ENCODE data around the gene NUAK1. TPM values are rescaled to one million over a fixed set of nuclear protein-coding genes. Genes with fewer than 3 reads are reported as not detected.
"Not testable (repeated sequence)": the region's sequence is repeated elsewhere in the genome, so short reads cannot be mapped to it uniquely, and the experiment has no call there.

Gene NUAK1
- total RNA-seq, 1 experiment from 2014 or later, result not detected

- Histone ChIP-seq H3K36me3 (ENCODE audit: insufficient read depth, low read length) (no peaks in the 10 kb centered on the region), H2AFZ (ENCODE audit: low read length) (no peak overlapping the region), H3K4me3 (ENCODE audit: low read length) (no peak overlapping the region), H3K4me1 (ENCODE audit: low read length) (no peaks in the 10 kb centered on the region), H3K9me3 (ENCODE audit: low read length) (no peaks in the 10 kb centered on the region), H3K27ac (ENCODE audit: low read length) (no peak overlapping the region), H3K79me2 (ENCODE audit: low read length) (no peaks in the 10 kb centered on the region), H3K4me2 (ENCODE audit: low read depth, low read length, poor library complexity, severe bottlenecking) (no peak overlapping the region), H4K20me1 (ENCODE audit: insufficient read depth, low read depth, low read length) (no peaks in the 10 kb centered on the region), H3K9ac (ENCODE audit: low read length) (no peak overlapping the region), H3K27me3 (ENCODE audit: low read length) (no peaks in the 10 kb centered on the region), H3K9me2 (replicated peaks; ENCODE audit: insufficient read depth, low read length) (no peaks in the 10 kb centered on the region)
- DNase-seq, result no peak
Measured at GRCh38 chr12:106144847-106145246, 6.1 kb upstream of the NUAK1 start.

GRCh38 chr12:106142591-106143261 lies 4.0 kb upstream of the NUAK1 start:
- Histone ChIP-seq H3K36me3 (ENCODE audit: insufficient read depth, low read length) (no peaks in the 10 kb centered on the region), H3K27ac (ENCODE audit: low read length) (no peak overlapping the region), H3K27me3 (ENCODE audit: low read length) (no peaks in the 10 kb centered on the region), H3K9ac (ENCODE audit: low read length) (no peak overlapping the region), H3K4me3 (ENCODE audit: low read length) (no peak overlapping the region), H3K4me1 (ENCODE audit: low read length) (no peaks in the 10 kb centered on the region), H3K9me2 (replicated peaks; ENCODE audit: insufficient read depth, low read length) (no peaks in the 10 kb centered on the region), H3K4me2 (ENCODE audit: low read depth, low read length, poor library complexity, severe bottlenecking) (no peak overlapping the region), H3K9me3 (ENCODE audit: low read length) (no peaks in the 10 kb centered on the region), H4K20me1 (ENCODE audit: insufficient read depth, low read depth, low read length) (no peaks in the 10 kb centered on the region), H3K79me2 (ENCODE audit: low read length) (no peaks in the 10 kb centered on the region), H2AFZ (ENCODE audit: low read length) (no peak overlapping the region)
- DNase-seq, result no peak

- not testable (repeated sequence) for H2AFZ ChIP-seq (ENCODE audit: low read length); H3K79me2 ChIP-seq (ENCODE audit: low read length); H3K4me2 ChIP-seq (ENCODE audit: low read depth, low read length, poor library complexity, severe bottlenecking); H4K20me1 ChIP-seq (ENCODE audit: insufficient read depth, low read depth, low read length); H3K4me3 ChIP-seq (ENCODE audit: low read length); H3K27me3 ChIP-seq (ENCODE audit: low read length); H3K9me2 ChIP-seq (replicated peaks; ENCODE audit: insufficient read depth, low read length); H3K9me3 ChIP-seq (ENCODE audit: low read length); H3K4me1 ChIP-seq (ENCODE audit: low read length); H3K36me3 ChIP-seq (ENCODE audit: insufficient read depth, low read length); DNase-seq; H3K9ac ChIP-seq (ENCODE audit: low read length); H3K27ac ChIP-seq (ENCODE audit: low read length)
Measured at GRCh38 chr12:106141920-106142319, 3.2 kb upstream of the NUAK1 start.

- Histone ChIP-seq H3K27ac (ENCODE audit: low read length) (no peak overlapping the region), H4K20me1 (ENCODE audit: insufficient read depth, low read depth, low read length) (no peaks in the 10 kb centered on the region), H3K4me3 (ENCODE audit: low read length) (no peak overlapping the region), H3K4me1 (ENCODE audit: low read length) (peaks cover 2% of the 10 kb centered on the region), H2AFZ (ENCODE audit: low read length) (no peak overlapping the region), H3K27me3 (ENCODE audit: low read length) (no peaks in the 10 kb centered on the region), H3K79me2 (ENCODE audit: low read length) (no peaks in the 10 kb centered on the region), H3K9ac (ENCODE audit: low read length) (no peak overlapping the region), H3K9me2 (replicated peaks; ENCODE audit: insufficient read depth, low read length) (no peaks in the 10 kb centered on the region), H3K9me3 (ENCODE audit: low read length) (no peaks in the 10 kb centered on the region), H3K4me2 (ENCODE audit: low read depth, low read length, poor library complexity, severe bottlenecking) (no peak overlapping the region), H3K36me3 (ENCODE audit: insufficient read depth, low read length) (no peaks in the 10 kb centered on the region)
- no peak for DNase-seq
Measured at GRCh38 chr12:106141452-106141851, 2.7 kb upstream of the NUAK1 start.

- Histone ChIP-seq H3K4me3 (ENCODE audit: low read length) (no peak overlapping the region), H3K27ac (ENCODE audit: low read length) (no peak overlapping the region), H4K20me1 (ENCODE audit: insufficient read depth, low read depth, low read length) (no peaks in the 10 kb centered on the region), H3K79me2 (ENCODE audit: low read length) (no peaks in the 10 kb centered on the region), H3K9me3 (ENCODE audit: low read length) (no peaks in the 10 kb centered on the region), H2AFZ (ENCODE audit: low read length) (no peak overlapping the region), H3K9ac (ENCODE audit: low read length) (no peak overlapping the region), H3K9me2 (replicated peaks; ENCODE audit: insufficient read depth, low read length) (no peaks in the 10 kb centered on the region), H3K27me3 (ENCODE audit: low read length) (no peaks in the 10 kb centered on the region), H3K4me1 (ENCODE audit: low read length) (peaks cover 3% of the 10 kb centered on the region), H3K36me3 (ENCODE audit: insufficient read depth, low read length) (no peaks in the 10 kb centered on the region), H3K4me2 (ENCODE audit: low read depth, low read length, poor library complexity, severe bottlenecking) (no peak overlapping the region)
- DNase-seq, result no peak
Measured at GRCh38 chr12:106141003-106141402, 2.2 kb upstream of the NUAK1 start.

GRCh38 chr12:106140223-106140986 lies 1.7 kb upstream of the NUAK1 start:
- Histone ChIP-seq H3K27ac (ENCODE audit: low read length) (no peak overlapping the region), H3K4me1 (ENCODE audit: low read length) (peaks cover 3% of the 10 kb centered on the region), H3K4me2 (ENCODE audit: low read depth, low read length, poor library complexity, severe bottlenecking) (no peak overlapping the region), H3K9me3 (ENCODE audit: low read length) (no peaks in the 10 kb centered on the region), H2AFZ (ENCODE audit: low read length) (no peak overlapping the region), H3K36me3 (ENCODE audit: insufficient read depth, low read length) (no peaks in the 10 kb centered on the region), H3K4me3 (ENCODE audit: low read length) (no peak overlapping the region), H3K79me2 (ENCODE audit: low read length) (no peaks in the 10 kb centered on the region), H4K20me1 (ENCODE audit: insufficient read depth, low read depth, low read length) (no peaks in the 10 kb centered on the region), H3K9me2 (replicated peaks; ENCODE audit: insufficient read depth, low read length) (no peaks in the 10 kb centered on the region), H3K9ac (ENCODE audit: low read length) (no peak overlapping the region), H3K27me3 (ENCODE audit: low read length) (no peaks in the 10 kb centered on the region)
- DNase-seq, result no peak

GRCh38 chr12:106139422-106140171 lies 843 bp upstream of the NUAK1 start:
- Histone ChIP-seq H3K4me2 (ENCODE audit: low read depth, low read length, poor library complexity, severe bottlenecking) (no peak overlapping the region), H3K4me1 (ENCODE audit: low read length) (peaks cover 3% of the 10 kb centered on the region), H2AFZ (ENCODE audit: low read length) (no peak overlapping the region), H3K9me2 (replicated peaks; ENCODE audit: insufficient read depth, low read length) (no peaks in the 10 kb centered on the region), H3K27ac (ENCODE audit: low read length) (no peak overlapping the region), H3K9me3 (ENCODE audit: low read length) (no peaks in the 10 kb centered on the region), H3K4me3 (ENCODE audit: low read length) (no peak overlapping the region), H3K27me3 (ENCODE audit: low read length) (no peaks in the 10 kb centered on the region), H4K20me1 (ENCODE audit: insufficient read depth, low read depth, low read length) (no peaks in the 10 kb centered on the region), H3K79me2 (ENCODE audit: low read length) (no peaks in the 10 kb centered on the region), H3K9ac (ENCODE audit: low read length) (no peak overlapping the region), H3K36me3 (ENCODE audit: insufficient read depth, low read length) (no peaks in the 10 kb centered on the region)
- DNase-seq, result no peak

GRCh38 chr12:106138357-106138632 lies 459 bp downstream of the NUAK1 start:
- Histone ChIP-seq H3K9me2 (replicated peaks; ENCODE audit: insufficient read depth, low read length) (no peaks in the 10 kb centered on the region), H4K20me1 (ENCODE audit: insufficient read depth, low read depth, low read length) (no peaks in the 10 kb centered on the region), H3K36me3 (ENCODE audit: insufficient read depth, low read length) (no peaks in the 10 kb centered on the region), H2AFZ (ENCODE audit: low read length) (no peak overlapping the region), H3K27me3 (ENCODE audit: low read length) (no peaks in the 10 kb centered on the region), H3K9ac (ENCODE audit: low read length) (no peak overlapping the region), H3K27ac (ENCODE audit: low read length) (no peak overlapping the region), H3K4me2 (ENCODE audit: low read depth, low read length, poor library complexity, severe bottlenecking) (no peak overlapping the region), H3K4me3 (ENCODE audit: low read length) (no peak overlapping the region), H3K9me3 (ENCODE audit: low read length) (no peaks in the 10 kb centered on the region), H3K4me1 (ENCODE audit: low read length) (peaks cover 3% of the 10 kb centered on the region), H3K79me2 (ENCODE audit: low read length) (no peaks in the 10 kb centered on the region)
- no peak for DNase-seq

Data from Karpas-422 (cell line).